ENCODE measurements around the gene UBFD1.

- TF ChIP-seq POLR2AphosphoS5 (IDR thresholded peaks at IDR 0.05) (no peak), CTCF (IDR thresholded peaks at IDR 0.05) (no peak)
These were observed 16.3 kb downstream of the UBFD1 start for GRCh38 chr16:23573817-23574216.

All from esophagus muscularis mucosa (tissue), 3 donors.